GM18870 (cell line): ENCODE measurements around the gene ORMDL1.
"Not testable (repeated sequence)": the region's sequence is repeated elsewhere in the genome, so short reads cannot be mapped to it uniquely, and the experiment has no call there.

Experiments
- ATAC-seq: cut with Tn5 transposase; IDR thresholded peaks from one replicate; pipeline ENCODE4 v1.9.1; 2021; ENCODE audit warnings: moderate library complexity; ENCODE audit not compliant: unreplicated experiment

Gene ORMDL1

GRCh38 chr2:189772212-189772611 lies 11.9 kb downstream of the ORMDL1 start:
- no peak for ATAC-seq

DNA sequence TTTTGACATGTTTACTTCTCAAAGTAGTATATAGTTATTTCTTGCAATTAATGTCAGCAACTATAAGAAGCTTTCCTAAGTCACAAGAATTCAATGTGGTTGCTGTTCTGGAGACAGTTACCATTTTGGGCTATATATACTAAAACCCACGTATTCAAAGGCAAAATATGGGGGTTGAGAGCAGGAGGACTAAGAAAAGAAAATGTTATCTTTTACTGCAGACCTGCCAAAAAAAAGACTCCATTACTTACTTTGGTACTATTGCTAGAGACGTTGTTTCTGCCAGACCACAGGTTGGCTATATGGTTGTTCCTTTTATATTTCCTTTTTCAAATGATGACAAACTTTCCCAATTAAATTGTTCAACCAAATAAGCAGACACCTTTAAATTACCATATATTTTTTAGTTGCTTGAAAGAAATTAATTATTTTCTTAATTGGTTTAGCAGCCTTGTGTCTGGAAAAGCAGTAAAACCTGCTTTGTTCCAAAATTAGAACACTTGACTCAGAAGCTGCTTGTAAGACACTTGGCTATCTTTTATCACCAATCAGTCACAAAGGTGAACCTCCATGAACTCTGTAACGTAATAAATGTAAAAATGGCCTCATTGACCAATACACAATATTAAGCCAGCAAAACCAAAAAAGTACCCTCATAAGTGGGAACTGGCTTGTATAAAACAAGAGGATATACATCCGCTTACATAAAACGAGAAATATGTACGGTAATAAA lies 13.4 kb downstream of the ORMDL1 start:
- ATAC-seq = no peak

DNA sequence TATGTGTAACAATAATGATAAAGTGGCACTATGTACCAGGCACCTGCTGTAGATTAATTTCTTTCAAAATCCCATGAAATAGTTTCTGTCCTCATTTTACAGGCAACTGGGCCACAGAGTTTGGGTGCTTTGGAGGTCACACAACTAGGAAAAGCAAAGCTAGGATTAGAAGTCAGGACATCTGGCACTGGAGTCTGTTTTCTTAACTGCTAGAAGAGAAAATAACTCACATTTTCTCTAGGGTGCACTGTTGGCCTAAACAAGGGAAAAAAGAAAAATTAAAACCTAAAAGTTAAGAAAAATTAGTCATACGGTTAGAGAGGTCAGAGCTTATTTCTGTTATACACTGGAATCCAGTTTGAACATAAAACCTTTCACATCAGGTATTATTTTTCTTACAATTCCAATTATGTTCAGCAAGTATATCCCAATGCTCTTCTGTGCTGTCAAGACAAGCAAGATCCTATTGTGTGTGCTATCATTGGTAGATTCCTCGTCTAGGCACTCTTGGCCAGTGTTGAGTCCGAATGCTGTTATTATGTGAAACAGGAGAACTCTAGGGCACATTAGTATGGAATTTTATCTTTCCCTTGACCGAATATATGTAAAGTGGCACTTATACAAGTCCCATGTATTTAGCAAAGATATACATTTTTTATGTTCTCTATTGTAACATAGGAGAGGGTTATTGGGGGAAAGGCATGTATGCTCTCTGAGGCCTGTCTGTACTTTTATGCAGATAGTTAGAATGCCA lies 20.1 kb downstream of the ORMDL1 start:
- ATAC-seq = no peak

DNA sequence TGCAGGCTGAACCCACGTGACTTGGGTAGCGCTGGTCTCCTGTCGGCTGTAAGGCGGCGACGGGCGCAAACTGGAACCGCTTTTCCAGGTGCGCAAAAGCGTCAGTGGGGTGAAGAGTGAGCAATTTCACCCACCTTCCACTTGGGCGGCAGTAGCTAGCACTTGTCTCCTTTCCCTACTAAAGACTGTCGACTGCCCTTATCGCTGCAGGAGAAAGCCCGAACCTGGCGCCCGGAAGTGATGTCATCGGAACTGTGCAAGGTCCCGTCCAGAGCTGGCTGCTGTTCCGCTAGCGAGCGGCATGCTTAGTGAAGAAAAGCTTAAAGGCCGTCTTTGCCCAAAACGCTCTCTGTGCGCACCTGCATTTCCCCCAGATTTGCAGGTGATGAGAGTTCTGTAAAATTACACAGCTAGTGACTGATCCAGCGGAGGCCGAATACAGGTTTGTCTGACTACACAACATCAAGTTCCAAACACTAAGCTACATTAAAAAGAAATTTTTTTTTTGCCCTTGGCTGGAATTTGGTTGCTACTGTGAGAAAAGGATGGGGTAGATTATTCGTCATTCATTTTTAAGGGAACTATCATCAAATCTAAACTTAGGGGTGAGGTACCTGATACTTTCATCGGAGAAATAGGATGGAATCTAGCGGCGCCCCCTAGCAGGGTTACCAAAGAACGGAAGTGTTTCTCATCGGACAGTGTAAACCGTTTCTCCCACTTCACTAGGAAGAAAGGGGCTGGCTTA lies 21.4 kb downstream of the ORMDL1 start, which contains the start of gene OSGEPL1:
Gene OSGEPL1 (minus strand): TSS at position 242 of the 748 bp plus-strand sequence. CDS start 1,152 bp downstream, outside the sequence.
- peak; percentile 93 for ATAC-seq

DNA sequence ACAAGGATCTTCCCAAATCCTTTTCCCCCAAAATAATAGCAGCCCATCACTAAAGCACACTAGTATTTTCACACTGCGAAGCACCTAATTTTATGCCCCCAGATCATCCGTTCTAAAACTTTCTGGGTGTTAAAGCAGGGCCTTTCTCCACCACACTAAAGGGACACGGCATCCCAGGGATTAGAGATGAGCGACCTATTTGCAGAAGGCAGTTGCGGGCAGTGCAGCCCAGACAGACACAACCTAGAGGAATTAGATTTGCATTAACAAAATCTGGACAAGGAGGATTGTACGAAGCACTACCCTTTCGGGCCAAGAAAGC lies 21.9 kb downstream of the ORMDL1 start:
- ATAC-seq = no peak

DNA sequence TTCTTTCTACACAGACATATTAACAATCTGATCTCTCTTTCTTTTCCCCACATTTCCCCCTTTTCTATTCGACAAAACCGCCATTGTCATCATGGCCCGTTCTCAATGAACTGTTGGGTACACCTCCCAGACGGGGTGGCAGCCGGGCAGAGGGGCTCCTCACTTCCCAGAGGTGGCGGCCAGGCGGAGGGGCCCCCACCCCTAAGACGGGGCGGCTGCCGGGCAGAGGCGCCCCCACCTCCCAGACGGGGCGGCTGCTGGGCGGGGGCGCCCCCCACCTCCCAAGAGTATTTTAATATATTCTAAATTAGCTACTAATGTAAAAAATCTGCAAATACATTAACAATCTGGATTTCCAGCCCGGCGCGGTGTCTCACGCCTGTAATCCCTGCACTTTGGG lies 24.0 kb downstream of the ORMDL1 start:
- ATAC-seq = not testable (repeated sequence)

- no peak for ATAC-seq
Measured at GRCh38 chr2:189756311-189756952, 27.7 kb downstream of the ORMDL1 start.

DNA sequence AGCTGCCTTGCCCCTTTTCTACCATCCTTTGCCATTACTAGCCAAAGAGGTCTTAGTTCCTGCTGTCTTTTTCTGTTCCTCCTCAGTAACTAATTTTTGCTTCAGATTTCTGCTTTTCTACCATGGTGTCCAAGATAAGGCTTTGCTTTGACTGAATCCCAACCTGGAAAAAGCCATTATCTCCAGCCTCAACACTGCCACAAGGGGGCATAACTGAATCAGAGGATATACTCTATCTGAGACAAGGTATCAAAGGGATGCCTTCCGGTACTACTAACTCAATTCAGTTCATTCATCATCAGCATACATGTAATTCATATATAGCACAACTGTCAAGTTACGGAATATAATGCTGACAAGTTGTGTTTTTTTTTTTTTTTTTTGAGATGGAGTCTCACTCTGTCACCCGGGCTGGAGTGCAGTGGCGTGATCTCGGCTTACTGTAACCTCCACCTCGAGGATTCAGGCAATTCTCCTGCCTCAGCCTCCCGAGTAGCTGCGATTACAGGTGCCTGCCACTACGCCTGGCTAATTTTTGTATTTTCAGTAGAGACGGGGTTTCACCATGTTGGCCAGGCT lies 33.0 kb downstream of the ORMDL1 start:
- no peak for ATAC-seq

DNA sequence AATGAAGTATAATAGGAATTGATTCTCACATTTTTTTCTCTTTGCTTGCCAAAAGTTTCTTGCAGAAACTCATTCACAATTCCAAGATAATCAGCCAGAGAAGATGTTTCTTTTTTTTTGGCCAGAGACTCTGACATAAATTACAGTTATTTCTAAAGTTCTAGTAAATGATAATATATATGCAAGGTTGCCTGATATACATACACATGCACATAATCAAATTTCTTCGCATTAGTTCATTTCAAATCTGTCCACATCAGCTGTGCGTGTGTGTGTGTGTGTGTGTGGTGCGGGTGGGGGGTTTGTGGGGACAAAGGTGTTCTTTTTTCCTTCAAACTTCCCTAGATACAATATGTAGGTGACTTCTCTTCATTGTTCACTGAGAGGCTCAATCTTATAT lies 54.7 kb downstream of the ORMDL1 start:
- no peak for ATAC-seq

- no peak for ATAC-seq
Measured at GRCh38 chr2:189726849-189727248, 57.3 kb downstream of the ORMDL1 start.

GRCh38 chr2:189726271-189726670 lies 57.9 kb downstream of the ORMDL1 start:
- ATAC-seq = no peak

GRCh38 chr2:189723192-189723591 lies 60.9 kb downstream of the ORMDL1 start:
- no peak for ATAC-seq
